OCI-LY3 (cell line): ENCODE measurements around the gene SLC28A1.

Source experiments
- CTCF ChIP-seq: fragments of 200-600, 300-600 bp; sonication (generic); IDR thresholded peaks from 2 replicates; pipeline ENCODE4 v1.5.1; 2014; ENCODE audit warnings: antibody characterized with exemption, low read length, low read depth
- EZH2phosphoT487 ChIP-seq: fragments of 200-600 bp; shearing (Covaris generic); IDR thresholded peaks from 2 replicates; pipeline ENCODE4 v1.6.1; 2018; ENCODE audit warnings: antibody characterized with exemption, mixed run types, low read depth

DNA sequence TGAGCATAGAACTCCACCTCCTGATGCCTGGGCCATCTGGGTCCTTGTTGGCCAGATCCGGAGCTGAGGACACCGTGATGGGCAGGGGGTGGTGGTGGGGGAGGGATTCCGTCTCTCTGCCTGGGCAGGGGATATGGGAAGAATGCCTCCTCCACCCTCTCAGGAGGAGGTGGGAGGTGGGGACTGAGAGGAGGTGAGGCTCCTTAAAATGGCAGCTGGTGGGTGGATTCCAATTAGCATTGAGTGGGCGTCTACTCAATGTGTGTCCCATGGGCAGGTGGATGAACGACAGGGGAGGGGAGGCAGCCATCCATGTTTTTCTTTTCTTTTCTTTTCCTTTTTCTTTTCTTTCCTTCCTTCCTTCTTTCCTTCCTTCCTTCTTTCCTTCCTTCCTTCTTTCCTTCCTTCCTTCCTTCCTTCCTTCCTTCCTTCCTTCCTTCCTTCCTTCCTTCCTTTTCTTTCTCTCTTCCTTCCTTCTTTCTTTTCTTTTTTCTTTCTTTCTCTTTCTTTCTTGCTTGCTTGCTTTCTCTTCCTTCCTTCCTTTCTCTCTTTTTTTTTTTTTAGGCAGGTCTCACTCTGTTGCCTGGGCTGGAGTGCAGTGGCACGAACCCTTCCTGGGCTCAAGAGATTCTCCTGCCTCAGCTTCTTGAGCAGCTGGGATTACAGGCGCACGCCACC, 5.0 kb downstream of the SLC28A1 start:
- TF ChIP-seq CTCF (no peak), EZH2phosphoT487 (no peak)
